HepG2 (cell line): ENCODE data around the gene ADAT3. TPM values are rescaled to one million over a fixed set of nuclear protein-coding genes. Genes with fewer than 3 reads are reported as not detected.

ENCODE experiments used
- AGO1 ChIP-seq: fragments of 200-400 bp; formaldehyde crosslinking; IDR thresholded peaks from 2 replicates; pipeline ENCODE4 v1.6.1; 2017; ENCODE audit warnings: mild to moderate bottlenecking, low read depth, low read length, moderate library complexity; ENCODE audit not compliant: poor library complexity, severe bottlenecking
- ATF7-NPFF ChIP-seq: sonication (generic); formaldehyde crosslinking; IDR thresholded peaks from 2 replicates; pipeline ENCODE4 v1.8.1; 2023; ENCODE audit warnings: mild to moderate bottlenecking, low read depth, missing genetic modification reagents, moderate library complexity
- CBX5 ChIP-seq: sonication (generic); formaldehyde crosslinking; IDR thresholded peaks from 2 replicates; pipeline ENCODE4 v1.4.0; 2020; ENCODE audit warnings: missing genetic modification reagents, borderline replicate concordance
- CREB1 ChIP-seq, 2 experiments: fragments of 450-650 bp in 1 of 2; IDR thresholded peaks; 2 replicates each; pipeline ENCODE4 v1.6.1; 2016 to 2017; ENCODE audit warnings: control low read depth in 1 of 2, mild to moderate bottlenecking in 1 of 2, missing compliant biosample characterization in 1 of 2, missing genetic modification characterization in 1 of 2
- HNRNPL ChIP-seq: fragments of 200-400 bp; formaldehyde crosslinking; IDR thresholded peaks from 2 replicates; pipeline ENCODE4 v1.6.1; 2017; ENCODE audit warnings: mild to moderate bottlenecking, low read depth, low read length
- IKZF4 ChIP-seq: sonication (generic); formaldehyde crosslinking; IDR thresholded peaks from 2 replicates; pipeline ENCODE4 v1.5.1; 2020; ENCODE audit warnings: borderline replicate concordance, mild to moderate bottlenecking, low read depth, missing genetic modification reagents; ENCODE audit errors: not compliant biosample characterization
- ISL2 ChIP-seq: sonication (generic); formaldehyde crosslinking; IDR thresholded peaks from 2 replicates; pipeline ENCODE4 v1.5.0; 2020; ENCODE audit warnings: missing genetic modification reagents
- MBNL3 ChIP-seq: fragments of 250-450 bp; sonication (Bioruptor Pico); conservative IDR thresholded peaks from 2 replicates; pipeline ENCODE4 v1.8.0; 2022; ENCODE audit warnings: mild to moderate bottlenecking, inconsistent platforms
- MED1 ChIP-seq: sonication (generic); formaldehyde crosslinking; IDR thresholded peaks from 2 replicates; pipeline ENCODE4 v1.4.0; 2020; ENCODE audit warnings: missing genetic modification reagents
- MED8 ChIP-seq: sonication (generic); formaldehyde crosslinking; IDR thresholded peaks from 2 replicates; pipeline ENCODE4 v1.8.1; 2023; ENCODE audit warnings: mild to moderate bottlenecking, missing genetic modification reagents; ENCODE audit not compliant: insufficient replicate concordance
- NR2F2 ChIP-seq: IDR thresholded peaks from 2 replicates; pipeline ENCODE4 v1.6.1; 2012; ENCODE audit warnings: low read depth, inconsistent platforms, borderline replicate concordance
- NR2F6 ChIP-seq, 2 experiments: IDR thresholded peaks; 2 replicates each; pipeline ENCODE4 v1.6.1; 2016; ENCODE audit warnings: antibody characterized with exemption in 1 of 2, mild to moderate bottlenecking in 1 of 2
- SIX1 ChIP-seq: sonication (generic); formaldehyde crosslinking; IDR thresholded peaks from 2 replicates; pipeline ENCODE4 v1.4.0; 2020; ENCODE audit warnings: missing genetic modification reagents, borderline replicate concordance
- TEAD3 ChIP-seq: optimal IDR thresholded peaks from 2 replicates; pipeline ENCODE3; 2016; ENCODE audit warnings: borderline replicate concordance
- ZNF121 ChIP-seq: sonication (generic); formaldehyde crosslinking; IDR thresholded peaks from 2 replicates; pipeline ENCODE4 v1.5.0; 2020; ENCODE audit warnings: mild to moderate bottlenecking, missing genetic modification reagents
- ZNF572 ChIP-seq: sonication (generic); formaldehyde crosslinking; IDR thresholded peaks from 2 replicates; pipeline ENCODE4 v1.5.1; 2020; ENCODE audit warnings: mild to moderate bottlenecking, missing genetic modification reagents
- ZNF724P ChIP-seq: sonication (generic); formaldehyde crosslinking; IDR thresholded peaks from 2 replicates; pipeline ENCODE4 v1.8.0; 2022; ENCODE audit warnings: missing genetic modification reagents, borderline replicate concordance
- ZNF781 ChIP-seq: sonication (generic); formaldehyde crosslinking; IDR thresholded peaks from 2 replicates; pipeline ENCODE4 v1.5.1; 2020; ENCODE audit warnings: borderline replicate concordance, mild to moderate bottlenecking, missing genetic modification reagents; ENCODE audit errors: not compliant biosample characterization
- polyA plus RNA-seq, 8 experiments: library from polyadenylated mRNA; depleted of rRNA in 3 of 8; stranded (reverse) in 7 of 8; unstranded in 1 of 8; fragments of >200 nt; fragmentation: Illumina TruSeq in 4 of 8; extraction: Trizol in 4 of 8; gene quantifications; 2 replicates each; pipeline versions ENCODE4 v1.2.1 to v1.2.3, GENCODE V29; 2011 to 2016; ENCODE audit warnings: low read depth in 4 of 8, missing spikeins in 1 of 8, mixed read lengths in 1 of 8; ENCODE audit not compliant: insufficient read depth in 1 of 8
- total RNA-seq, 5 experiments: library from RNA; depleted of rRNA; stranded (reverse); fragments of >200 nt; fragmentation: Illumina TruSeq; extraction: Trizol; gene quantifications; 2 replicates each; pipeline ENCODE4 v1.2.3, GENCODE V29; 2016; ENCODE audit warnings: low read depth in 1 of 5
- TF ChIP-seq, protein P1 (sequence below): sonication (generic); formaldehyde crosslinking; IDR thresholded peaks from 2 replicates; pipeline ENCODE4 v1.5.0; 2020; ENCODE audit warnings: missing genetic modification reagents
- TF ChIP-seq, protein P2 (sequence below): IDR thresholded peaks from 2 replicates; pipeline ENCODE4 v1.6.1; 2012; ENCODE audit warnings: low read length, improper control_type of control experiment
- TF ChIP-seq, protein P3 (sequence below): sonication (generic); formaldehyde crosslinking; IDR thresholded peaks from 2 replicates; pipeline ENCODE4 v1.4.0; 2020; ENCODE audit warnings: missing genetic modification reagents
- TF ChIP-seq, protein P4 (sequence below): sonication (generic); formaldehyde crosslinking; IDR thresholded peaks from 2 replicates; pipeline ENCODE4 v1.8.0; 2022; ENCODE audit warnings: missing genetic modification reagents, low read depth, mild to moderate bottlenecking, borderline replicate concordance
- TF ChIP-seq, protein P5 (sequence below): IDR thresholded peaks from 2 replicates; pipeline ENCODE4 v1.6.1; 2016

ADAT3 gene
- total and polyA plus RNA-seq, 2 of the 13 experiments (the other 11 are each of a cell fraction or from before 2014, with no cell fraction given): 0.95 to 3.5 TPM

DNA sequence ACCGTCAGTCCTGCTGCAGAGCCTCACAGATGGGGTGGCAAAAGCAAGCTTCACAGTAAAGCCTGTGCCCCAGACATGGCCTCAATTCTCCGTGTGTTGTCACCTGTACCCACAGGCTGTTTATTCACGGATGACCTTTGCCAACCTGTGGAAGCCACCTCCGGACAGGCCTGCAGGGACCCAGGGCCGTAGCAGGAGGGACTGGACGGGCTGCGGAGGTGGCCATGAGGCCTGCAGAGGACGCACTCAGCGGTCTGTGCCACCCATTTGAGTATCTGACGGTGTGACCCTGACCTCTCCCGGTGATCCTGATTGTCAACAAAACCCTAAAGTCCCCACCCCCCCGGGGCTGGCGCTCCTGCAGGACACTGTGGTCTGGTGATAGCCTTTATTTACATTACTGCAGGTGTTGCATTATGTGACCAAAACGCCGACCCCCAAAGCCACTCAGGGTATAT, 34.0 kb upstream of the ADAT3 start (continued):
- TF ChIP-seq CREB1 (IDR thresholded peaks at IDR 0.05) (no peak; the same call in 1 of the 2 replicates), CREB1 (CRISPR knock-in tag; IDR thresholded peaks at IDR 0.05) (peak; percentile 58; the same call in 1 of the 2 replicates), MED8 (CRISPR knock-in tag) (peak; percentile 34), MED1 (CRISPR knock-in tag) (peak; percentile 86), HNRNPL (peak; percentile 98), NR2F6 (IDR thresholded peaks at IDR 0.05) (peak; percentile 97), NR2F6 (CRISPR knock-in tag; IDR thresholded peaks at IDR 0.05) (peak; percentile 98), CBX5 (CRISPR knock-in tag) (0 out of 2 replicates have a peak, but pooled peaks have one; percentile 56), AGO1 (peak; percentile 36), ZNF781 (peak; percentile 17), ATF7-NPFF (CRISPR knock-in tag) (peak; percentile 56; the same call in 1 of the 2 replicates), ISL2 (peak; percentile 65; the same call in 1 of the 2 replicates), TEAD3 (CRISPR knock-in tag) (peak; percentile 46), ZNF572 (CRISPR knock-in tag) (peak; percentile 62; the same call in 1 of the 2 replicates), IKZF4 (CRISPR knock-in tag) (no peak), ZNF121 (CRISPR knock-in tag) (peak; percentile 76; the same call in 1 of the 2 replicates), ZNF724P (CRISPR knock-in tag) (0 out of 2 replicates have a peak, but pooled peaks have one; percentile 45), SIX1 (0 out of 2 replicates have a peak, but pooled peaks have one; percentile 50), NR2F2 (peak; percentile 85), MBNL3 (CRISPR knock-in tag) (no peak)
- TF ChIP-seq, protein P1, sequence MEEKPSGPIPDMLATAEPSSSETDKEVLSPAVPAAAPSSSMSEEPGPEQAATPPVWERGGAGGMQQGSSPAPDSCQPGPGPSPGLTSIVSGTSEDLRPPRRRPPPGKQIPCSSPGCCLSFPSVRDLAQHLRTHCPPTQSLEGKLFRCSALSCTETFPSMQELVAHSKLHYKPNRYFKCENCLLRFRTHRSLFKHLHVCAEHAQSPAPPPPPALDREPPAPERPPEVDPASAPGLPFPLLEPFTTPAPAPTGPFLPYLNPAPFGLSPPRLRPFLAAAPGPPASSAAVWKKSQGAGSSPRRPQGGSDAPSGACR (CRISPR knock-in tag): peak; percentile 54; the same call in 1 of the 2 replicates
- TF ChIP-seq, protein P2, sequence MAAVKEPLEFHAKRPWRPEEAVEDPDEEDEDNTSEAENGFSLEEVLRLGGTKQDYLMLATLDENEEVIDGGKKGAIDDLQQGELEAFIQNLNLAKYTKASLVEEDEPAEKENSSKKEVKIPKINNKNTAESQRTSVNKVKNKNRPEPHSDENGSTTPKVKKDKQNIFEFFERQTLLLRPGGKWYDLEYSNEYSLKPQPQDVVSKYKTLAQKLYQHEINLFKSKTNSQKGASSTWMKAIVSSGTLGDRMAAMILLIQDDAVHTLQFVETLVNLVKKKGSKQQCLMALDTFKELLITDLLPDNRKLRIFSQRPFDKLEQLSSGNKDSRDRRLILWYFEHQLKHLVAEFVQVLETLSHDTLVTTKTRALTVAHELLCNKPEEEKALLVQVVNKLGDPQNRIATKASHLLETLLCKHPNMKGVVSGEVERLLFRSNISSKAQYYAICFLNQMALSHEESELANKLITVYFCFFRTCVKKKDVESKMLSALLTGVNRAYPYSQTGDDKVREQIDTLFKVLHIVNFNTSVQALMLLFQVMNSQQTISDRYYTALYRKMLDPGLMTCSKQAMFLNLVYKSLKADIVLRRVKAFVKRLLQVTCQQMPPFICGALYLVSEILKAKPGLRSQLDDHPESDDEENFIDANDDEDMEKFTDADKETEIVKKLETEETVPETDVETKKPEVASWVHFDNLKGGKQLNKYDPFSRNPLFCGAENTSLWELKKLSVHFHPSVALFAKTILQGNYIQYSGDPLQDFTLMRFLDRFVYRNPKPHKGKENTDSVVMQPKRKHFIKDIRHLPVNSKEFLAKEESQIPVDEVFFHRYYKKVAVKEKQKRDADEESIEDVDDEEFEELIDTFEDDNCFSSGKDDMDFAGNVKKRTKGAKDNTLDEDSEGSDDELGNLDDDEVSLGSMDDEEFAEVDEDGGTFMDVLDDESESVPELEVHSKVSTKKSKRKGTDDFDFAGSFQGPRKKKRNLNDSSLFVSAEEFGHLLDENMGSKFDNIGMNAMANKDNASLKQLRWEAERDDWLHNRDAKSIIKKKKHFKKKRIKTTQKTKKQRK: no peak
- TF ChIP-seq, protein P3, sequence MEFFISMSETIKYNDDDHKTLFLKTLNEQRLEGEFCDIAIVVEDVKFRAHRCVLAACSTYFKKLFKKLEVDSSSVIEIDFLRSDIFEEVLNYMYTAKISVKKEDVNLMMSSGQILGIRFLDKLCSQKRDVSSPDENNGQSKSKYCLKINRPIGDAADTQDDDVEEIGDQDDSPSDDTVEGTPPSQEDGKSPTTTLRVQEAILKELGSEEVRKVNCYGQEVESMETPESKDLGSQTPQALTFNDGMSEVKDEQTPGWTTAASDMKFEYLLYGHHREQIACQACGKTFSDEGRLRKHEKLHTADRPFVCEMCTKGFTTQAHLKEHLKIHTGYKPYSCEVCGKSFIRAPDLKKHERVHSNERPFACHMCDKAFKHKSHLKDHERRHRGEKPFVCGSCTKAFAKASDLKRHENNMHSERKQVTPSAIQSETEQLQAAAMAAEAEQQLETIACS (CRISPR knock-in tag): peak; percentile 45; the same call in 1 of the 2 replicates
- TF ChIP-seq, protein P4, sequence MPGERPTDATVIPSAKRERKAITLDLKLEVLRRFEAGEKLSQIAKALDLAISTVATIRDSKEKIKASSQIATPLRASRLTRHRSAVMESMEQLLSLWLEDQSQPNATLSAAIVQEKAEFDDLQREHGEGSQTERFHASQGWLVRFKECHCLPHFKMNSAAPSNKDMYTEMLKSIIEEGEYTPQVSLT (CRISPR knock-in tag): no peak
- TF ChIP-seq, protein P5, sequence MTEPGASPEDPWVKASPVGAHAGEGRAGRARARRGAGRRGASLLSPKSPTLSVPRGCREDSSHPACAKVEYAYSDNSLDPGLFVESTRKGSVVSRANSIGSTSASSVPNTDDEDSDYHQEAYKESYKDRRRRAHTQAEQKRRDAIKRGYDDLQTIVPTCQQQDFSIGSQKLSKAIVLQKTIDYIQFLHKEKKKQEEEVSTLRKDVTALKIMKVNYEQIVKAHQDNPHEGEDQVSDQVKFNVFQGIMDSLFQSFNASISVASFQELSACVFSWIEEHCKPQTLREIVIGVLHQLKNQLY (CRISPR knock-in tag): 0 out of 2 replicates have a peak, but pooled peaks have one; percentile 45
